Measurements from ENCODE around the gene SHOC1.
"Not testable (repeated sequence)": the region's sequence is repeated elsewhere in the genome, so short reads cannot be mapped to it uniquely, and the experiment has no call there.

SHOC1 gene

DNA sequence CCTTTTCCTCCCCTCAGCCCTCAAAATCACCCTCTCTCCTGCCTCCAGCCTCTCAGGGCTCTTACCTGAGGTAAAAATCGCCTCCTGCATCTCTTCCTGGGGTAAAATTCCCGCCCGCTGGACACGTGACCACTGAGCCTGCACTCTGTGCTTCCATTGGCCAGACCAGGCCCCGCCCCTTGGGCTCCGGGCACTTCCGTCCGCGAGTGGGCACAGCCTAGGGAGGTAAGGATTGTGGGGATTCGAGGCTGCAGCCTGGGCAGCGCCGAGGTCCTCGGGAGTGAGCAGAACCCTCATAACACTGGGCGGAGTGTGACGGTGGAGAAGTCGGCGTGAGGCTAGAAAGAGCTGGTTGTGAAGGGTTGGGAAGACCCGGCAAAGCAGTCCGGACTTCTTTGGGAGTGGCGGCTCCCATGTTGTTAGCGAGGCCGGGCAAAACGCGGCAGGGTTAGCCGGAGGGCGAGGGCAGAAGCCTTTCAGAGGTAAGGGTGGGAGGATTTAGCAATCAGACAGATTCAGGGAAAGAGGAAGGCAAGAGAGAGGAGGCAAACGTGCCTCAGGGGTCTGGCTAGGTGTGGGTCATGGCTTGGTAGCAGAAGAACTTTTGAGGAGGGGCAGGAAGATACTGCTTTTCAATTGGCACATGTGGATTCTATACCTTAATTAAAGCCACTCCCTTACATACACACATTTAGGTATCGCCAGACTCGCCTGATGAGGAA is at the start of gene SHOC1:
Gene SHOC1 (minus strand): TSS at position 103 of the 722 bp plus-strand sequence. CDS start 3,519 bp downstream, outside the sequence.
- DNase-seq = no peak

DNA sequence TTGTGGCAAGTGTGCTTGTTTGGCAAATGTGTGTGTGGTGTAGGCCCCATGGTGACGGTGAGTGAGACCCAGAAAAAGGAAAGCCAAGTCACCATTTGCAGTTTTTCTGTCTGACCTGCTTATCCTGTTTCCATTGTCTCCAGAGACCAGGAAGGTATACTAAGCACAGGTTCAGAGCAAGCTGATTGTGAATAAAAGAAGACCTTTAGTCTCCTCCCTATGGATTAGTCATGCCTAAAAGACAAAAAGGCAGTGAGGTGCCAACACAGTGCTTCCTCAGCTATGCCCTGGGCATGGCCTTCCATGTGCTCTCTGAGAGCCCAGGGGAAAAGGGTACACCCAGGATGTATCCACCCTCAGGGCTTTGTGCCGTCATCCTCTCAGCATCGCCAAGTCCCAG is 49.2 kb upstream of the SHOC1 start:
- DNase-seq = no peak

DNA sequence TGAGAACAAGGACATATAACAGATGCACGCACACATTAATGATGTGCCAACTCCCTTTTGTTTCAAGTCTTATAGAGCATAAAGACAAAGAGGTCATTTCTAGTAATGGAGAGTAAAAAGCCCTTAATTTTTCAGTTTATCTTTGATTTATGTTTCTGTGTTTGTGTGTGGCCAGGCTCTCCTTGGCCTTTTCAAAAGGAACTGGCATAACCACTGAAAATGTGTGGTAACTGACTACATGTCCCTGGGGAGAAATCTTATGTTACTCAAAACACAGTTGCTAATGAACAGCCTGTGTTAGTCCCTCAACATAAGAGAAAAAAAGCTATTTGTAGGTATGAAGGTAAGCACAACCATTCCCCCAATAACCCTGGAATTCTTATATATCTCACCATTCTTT is 47.6 kb upstream of the SHOC1 start:
- no peak for DNase-seq

DNA sequence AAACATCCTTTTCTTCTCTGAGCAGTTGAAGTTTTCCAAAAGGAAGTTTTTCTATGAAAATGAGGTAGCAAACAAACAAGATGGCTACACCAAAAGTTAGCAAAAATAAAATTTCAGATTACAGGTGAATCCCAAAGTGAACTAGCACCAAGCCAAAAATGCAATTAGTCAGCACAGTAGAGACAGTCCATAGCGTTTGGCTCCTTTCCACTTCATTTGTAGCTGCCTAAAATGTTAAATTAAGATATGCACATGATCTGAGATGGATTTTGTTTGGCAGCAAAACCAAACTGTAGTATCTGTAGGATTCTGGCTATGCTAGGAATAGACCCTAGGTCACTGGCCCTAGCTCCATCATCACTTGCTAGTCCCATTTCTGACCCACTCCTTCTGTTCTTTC is 45.7 kb upstream of the SHOC1 start:
- DNase-seq = no peak

DNA sequence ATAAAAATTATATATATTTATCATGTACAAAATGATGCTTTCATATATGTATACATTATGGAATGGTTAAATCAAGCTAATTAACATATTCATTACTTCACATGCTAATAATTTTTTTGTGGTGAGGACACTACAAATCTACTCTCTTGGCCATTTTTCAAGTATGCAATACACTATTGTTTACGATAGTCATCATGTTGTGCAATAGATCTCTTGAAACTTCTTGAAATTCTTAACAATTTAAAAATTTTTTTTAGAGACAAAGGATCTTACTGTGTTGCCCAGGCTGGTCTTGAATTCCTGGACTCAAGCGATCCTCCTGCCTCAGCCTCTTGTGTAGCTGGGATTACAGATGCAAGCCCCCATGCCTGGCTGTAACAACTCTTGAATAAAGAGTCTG is 45.2 kb upstream of the SHOC1 start:
- no peak for DNase-seq

DNA sequence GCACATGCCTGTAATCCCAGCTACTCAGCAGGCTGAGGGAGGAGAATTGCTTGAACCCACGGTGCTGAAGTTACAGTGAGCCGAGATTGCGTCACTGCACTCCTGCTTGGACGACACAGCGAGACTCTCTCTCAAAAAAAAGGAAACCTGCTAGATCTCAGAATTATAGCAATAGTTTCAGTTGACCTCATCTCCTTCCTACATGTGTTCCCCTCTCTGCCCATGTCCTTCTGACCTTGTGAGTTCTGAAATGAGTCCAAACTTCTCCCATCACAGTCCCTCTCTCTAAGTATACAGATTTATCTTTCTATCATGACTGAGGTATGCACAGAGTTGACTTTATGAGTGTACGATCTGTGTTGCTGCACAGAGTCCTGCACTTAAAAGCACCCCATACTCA is 44.6 kb upstream of the SHOC1 start:
- no peak for DNase-seq

DNA sequence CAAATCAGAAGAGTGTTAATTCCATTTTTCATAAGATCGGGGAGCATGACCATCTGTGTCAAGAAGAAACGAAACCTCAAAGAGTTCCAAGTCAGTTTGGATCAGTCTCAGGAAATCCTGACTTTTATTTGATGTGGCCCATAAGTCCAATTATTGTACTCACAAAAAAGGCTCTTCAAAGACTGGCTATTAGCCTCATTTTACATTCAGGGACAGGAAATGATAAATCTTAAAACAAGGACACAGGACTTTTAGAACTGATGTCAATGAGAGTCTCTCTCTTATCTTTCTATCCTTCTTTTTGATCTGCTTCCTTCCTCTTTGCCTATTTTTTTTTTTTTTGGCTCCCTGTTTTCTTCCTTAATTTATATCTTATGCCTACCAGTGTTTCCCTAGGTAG is 43.7 kb upstream of the SHOC1 start:
- DNase-seq = no peak

DNA sequence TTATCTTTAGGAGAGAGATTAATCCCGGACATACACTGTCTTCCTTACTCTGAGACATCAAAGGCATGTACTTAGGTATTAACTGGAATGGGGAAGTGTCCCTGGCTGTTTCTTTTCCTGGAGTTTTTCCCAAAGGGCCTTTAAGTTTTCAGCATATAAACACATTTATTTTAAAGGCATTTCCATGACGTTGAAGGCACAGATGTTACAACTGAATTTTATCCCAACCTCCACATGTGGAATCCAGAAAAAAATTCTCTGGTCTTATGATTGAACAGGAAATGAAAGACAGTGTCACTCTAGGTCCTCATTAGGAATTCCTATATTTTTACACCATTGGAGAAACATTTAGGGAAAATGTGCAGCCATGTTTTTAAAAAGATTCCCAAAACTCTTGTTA is 41.6 kb upstream of the SHOC1 start:
- no peak for DNase-seq

DNA sequence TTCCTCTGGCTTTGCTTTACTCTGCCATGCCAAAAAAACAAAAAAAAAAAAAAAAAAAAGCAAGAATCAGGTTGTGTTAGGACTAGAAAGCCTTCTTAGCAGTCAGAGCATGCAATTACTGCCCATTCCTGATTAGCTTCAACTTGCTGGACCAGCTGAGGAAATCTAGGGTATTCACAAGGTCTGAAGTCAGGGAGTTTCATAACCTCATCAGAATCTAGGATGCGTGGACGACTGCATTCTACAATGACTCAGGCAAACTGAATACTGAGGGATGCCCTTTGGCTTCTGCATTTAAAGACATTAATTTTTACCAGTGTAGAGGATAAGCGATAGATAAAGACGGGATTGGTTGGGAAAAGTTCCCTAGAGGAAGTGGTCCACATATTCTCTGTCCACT is 39.2 kb upstream of the SHOC1 start:
- DNase-seq = no peak

DNA sequence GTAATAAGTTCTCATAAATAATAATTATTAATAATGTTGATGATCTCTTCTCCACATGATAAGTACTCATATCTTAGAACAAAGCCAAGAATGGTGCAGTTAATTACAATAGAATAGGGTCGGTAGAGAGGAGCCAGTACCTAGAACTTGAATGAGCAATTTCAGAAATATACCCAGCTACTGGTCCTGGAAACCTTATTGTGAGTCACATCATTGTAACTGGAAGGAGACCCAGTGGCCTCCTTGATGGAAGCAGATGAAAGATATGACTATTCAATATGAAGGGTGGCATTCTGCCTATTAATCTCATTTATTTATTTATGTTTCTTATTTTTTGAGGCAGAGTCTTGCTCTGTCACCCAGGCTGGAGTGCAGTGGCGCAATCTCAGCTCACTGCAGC is 37.7 kb upstream of the SHOC1 start:
- no peak for DNase-seq

DNA sequence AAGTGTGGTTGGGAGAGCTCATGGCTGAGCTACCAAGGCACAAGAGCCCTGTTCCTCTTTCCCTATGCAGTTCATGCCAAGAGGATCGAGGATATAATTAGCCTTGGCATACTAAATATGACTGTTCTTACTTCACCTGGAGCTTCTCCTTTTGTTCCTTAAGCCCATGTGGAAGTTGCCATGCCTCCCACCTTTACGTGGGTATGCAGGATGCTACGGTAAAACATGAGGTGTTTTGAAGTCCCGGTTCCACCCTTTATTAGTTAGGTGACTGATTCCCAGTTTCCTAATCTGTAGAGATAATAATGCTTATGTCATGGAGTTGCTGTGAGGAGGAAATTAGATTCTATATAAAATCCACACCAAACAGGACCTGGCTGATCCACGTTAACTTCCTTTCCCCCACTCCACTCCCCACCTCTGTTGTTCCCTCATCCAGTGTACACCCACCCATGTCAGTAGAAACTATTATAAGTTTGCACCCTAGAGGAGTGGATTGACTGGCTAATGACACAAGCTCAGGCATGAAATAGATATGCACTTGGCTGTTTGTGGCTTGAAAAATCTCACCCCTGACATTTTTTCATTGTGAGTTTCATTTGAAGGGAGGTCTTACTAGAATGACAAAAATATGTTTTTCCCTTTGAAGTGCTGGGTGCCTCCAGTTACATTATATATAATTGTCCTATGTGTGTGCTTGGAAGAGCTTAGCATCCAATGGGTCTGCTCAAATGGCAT is 36.8 kb upstream of the SHOC1 start:
- DNase-seq = no peak

DNA sequence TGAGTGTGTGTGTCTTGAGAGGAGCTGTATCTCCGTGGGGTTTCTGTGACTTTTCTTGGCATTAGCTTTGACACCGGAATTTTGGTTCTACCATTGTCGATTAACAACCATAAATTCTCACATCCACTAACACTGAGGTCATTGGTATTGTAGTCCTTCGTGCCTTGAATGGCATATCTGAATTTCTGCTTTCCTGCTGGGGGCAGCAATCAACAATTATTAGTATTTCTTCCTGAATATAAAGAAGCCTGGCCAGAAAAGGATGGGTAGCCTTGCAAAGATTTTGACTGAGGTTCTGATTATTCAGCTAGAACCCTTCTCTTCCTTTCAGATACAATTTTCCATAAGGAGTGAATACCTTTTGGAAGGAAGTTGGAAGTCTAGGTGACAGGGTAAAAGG is 33.5 kb upstream of the SHOC1 start:
- peak; percentile 41 for DNase-seq

DNA sequence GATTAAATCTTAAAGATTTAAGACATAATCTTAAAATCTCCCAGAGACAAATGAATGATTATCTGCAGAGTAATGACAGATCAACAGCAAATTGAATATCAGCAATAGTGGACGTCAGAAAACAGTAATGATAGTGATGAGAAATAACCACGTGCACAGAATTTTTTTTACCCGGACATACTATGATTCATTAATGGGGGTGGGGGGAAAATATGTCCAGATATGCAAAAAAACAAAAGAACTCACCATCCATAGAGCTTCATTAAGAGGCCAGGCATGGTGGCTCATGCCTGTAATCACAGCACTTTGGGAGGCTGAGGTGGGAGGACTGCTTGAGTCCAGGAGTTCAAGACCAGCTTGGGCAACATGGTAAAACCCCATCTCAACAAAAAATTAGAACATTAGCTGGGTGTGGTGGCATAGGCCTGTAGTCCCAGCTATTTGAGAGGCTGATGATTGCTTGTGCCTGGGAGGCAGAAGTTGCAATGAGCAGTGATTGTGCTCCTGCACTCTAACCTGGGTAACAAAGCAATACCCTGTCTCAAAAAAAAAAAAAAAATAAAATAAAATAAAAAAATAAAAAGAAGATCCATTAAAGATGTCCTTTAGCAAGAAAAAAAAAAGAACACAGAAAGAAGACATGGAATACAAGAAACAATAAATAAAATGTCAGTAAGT is 30.9 kb upstream of the SHOC1 start:
- no peak for DNase-seq

DNA sequence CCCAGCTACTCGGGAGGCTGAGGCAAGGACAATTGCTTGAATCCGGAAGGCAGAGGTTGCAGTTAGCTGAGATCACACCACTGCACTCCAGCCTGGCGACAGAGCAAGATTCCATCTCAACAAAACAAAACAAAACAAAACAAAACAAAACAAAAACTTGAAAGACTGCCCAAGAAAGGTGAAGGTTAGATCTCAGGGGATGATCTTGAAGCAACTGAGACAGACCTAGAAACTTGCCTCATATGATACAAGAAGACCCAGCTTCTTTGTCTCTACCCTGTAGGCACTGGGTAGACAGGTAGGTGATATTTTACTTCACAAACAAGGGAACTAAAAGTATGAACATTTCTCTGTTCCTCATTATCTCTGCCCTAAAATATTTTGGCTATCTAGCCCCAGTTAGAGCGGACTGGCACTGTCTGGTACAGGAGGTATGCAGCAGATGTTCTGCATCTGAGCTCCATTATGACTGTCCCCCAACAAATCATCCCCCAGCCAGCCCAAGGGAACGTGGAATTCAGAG is 26.3 kb upstream of the SHOC1 start:
- no peak for DNase-seq

DNA sequence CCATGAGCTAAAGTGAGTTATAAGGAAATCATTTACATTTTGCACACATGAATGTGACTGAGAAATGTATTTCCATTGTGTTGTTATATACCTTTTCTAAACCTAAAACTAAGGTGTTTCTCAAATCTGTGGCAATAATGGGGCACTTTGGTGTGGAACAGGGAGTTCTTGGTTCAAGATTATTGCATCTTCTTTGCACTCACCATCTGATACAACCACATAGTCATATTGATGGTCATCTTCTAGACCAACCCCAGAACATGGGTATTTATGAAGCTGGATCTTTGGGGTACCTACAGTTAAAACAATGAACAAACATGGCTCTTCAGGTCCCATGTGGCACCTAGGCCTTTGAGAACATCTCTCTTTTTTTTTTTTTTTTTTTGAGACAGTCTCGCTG is 24.6 kb upstream of the SHOC1 start:
- no peak for DNase-seq

DNA sequence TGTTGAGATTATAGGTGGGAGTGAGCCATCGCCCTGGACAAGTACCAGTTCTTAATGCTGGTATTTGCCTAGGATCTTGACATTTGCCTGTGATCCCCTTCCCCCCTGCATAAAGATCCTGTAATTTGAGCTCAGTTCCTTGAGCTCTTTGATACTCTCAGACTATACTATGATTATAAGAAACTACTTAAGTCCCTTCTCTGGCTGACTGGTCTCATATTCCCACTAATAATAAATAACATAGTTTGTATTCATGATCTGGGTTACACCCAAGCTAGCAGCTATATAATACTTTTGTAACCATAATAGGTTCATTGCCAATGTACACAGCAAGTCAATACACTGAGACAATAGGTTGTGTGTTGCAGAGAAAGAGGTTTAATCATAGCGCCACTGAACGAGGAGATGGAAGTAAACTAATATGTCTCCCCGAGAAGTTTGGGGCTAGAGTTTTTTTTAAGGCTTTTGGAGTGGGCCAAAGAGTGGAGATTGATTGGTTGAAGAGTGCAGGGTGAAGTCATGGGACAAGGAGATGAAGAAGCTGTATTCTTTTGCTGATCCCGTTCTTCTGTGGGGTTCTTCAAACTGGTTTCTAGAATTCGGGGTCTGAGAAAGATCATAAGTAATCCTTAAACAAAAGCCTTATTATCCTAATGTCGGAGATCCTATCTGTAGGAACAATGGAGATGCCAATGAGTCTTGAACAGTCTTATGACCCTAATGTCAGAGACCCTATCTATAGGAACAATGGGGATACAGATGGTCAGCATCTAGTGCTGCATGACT is 20.7 kb upstream of the SHOC1 start:
- no peak for DNase-seq

DNA sequence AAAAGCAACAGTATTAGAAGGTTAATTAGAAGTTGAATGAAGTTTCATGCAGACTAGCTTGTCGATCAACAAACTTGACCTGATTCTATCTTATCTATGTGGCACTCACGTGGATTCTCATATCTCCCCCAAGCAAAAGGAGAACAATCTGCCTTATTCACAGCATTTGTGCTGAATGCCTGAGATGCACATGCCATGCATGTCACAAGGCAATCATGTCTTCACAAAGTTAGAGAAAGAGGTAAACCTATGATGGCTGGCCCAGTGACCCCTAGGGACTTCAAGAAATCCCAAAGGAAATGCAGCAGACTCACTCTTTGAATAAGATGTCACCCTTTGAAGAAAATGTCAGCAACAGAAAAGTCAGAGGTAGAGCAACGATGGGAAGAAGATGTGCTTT is 17.6 kb upstream of the SHOC1 start:
- no peak for DNase-seq

DNA sequence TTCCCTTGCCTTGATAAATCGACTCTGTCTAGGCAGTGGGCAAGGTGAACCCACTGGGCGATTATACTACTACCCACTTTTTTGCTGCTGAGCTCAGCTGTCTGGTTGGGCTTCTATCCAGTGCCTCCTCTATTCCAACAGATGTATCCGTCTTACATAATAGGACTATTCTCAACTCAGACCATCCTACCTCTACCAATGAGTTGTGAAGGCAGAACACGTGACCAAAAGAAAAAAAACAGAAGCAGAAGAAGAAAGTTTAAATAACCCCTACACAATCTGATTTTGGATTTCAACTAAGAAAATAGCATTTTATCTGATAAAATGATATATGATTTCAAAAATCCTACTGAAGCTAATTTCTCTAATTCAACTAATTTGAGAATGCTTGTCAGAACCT is 16.2 kb upstream of the SHOC1 start:
- no peak for DNase-seq

DNA sequence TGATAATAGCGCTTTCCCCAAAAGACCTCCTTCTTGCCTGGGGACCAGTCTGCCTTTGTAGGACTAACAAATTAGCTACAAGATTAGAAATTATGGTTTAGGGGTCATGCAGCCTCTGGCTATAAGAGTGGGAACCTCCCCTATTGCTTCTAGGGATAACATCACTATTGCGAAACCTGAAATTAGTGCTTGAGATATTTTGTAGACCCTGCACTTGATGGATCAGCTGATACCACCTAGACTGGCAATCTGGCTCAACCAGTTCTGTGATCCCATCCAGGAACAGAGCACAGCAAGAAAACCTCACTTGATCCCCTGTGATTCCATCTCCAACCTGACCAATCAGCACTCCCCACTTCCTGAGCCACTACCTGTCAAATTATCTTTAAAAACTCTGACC is 15.7 kb upstream of the SHOC1 start:
- DNase-seq = not testable (repeated sequence)

DNA sequence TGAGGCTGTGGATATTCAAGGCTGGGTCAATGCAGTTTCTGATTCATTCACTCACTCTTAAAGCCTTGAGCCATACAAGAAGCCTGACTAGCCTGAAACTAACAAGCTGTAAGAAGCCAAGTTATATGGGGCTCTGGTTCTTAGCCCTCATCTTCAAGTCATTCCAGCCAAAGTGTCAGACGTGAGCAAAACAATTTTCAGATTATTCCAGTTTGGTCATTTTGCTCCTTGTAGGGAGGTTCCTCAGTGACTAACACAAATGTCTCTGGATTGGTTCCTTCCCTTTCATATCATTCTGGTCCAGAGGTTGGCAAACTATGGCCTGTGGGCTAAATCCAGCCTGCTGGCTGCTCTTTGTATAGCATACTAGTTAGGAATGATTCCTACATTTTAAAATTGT is 12.5 kb upstream of the SHOC1 start:
- DNase-seq = no peak

DNA sequence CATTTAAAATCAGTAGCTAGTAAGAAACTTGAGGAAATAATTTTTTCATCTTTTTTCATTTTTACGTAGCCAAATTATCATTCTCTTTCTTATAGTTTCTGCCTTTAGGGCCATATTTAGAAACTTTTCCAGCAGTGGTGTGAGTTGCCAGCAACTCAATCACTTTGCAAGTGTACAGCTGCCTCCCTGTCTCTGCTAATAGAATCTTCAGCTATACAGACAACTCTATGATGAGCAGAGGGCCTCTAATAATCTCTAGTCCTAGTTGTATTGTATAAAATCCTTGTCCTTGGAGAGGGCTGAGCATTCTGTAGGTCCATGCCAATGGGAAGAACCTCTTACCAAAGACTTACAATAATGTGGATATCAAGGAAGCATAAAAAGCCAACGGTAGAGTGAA is 11.5 kb upstream of the SHOC1 start:
- no peak for DNase-seq

DNA sequence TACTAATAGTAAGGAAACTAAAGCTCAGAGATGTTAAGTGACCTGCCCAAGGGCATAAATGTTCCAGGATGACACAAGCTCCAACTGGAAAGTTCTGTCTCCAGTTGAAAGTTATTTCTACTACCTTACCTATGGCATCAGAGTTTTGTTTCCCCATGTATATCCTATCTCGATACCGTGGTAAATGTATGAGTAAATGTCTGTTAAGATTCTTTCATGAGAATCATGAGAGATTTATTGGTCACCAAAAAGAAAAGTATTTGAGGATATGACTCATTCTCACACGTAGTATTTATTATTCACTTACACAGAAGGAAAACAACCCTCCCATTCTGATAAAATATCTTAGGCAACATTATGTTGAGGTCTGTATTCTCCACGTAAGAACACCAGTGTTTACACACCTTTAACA is 11.1 kb upstream of the SHOC1 start:
- no peak for DNase-seq

DNA sequence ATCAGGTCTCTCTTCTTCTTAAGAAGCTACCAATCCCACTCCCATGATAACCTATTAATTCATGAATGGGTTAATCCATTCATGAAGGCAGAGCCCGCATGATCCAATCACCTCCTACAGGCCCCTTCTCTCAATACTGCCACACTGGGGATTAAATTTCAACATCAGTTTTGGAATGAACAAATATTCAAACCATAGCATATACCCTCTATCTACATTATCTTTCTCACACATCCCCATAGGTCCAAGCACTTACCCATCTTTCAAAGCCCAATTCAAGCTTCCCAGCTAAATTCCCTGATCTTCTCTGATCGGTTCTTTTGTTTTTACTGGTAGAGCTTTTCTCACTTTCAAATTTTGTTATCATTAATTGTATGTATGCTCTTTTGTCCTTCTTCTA is 10.5 kb upstream of the SHOC1 start:
- DNase-seq = no peak
